H9 (cell line): ENCODE measurements around the gene MYADM. TPM values are rescaled to one million over a fixed set of nuclear protein-coding genes. Genes with fewer than 3 reads are reported as not detected.

Experiments
- DNase-seq: peaks from one replicate; pipeline ENCODE4 v3.0.0-alpha.2; 2017
- H2AFZ ChIP-seq: one replicate; pipeline ENCODE4 v1.6.1; 2013; ENCODE audit warnings: mild to moderate bottlenecking, low read length, control low read depth, moderate library complexity
- H2AK5ac ChIP-seq: 2 replicates; pipeline ENCODE4 v1.6.1; 2013; ENCODE audit warnings: low read length, control low read depth, mixed read lengths; ENCODE audit not compliant: insufficient read length
- H2BK120ac ChIP-seq: one replicate; pipeline ENCODE4 v1.6.1; 2013; ENCODE audit warnings: low read depth, mild to moderate bottlenecking, low read length, control low read depth, inconsistent platforms; ENCODE audit not compliant: poor library complexity, severe bottlenecking
- H2BK12ac ChIP-seq: 2 replicates; pipeline ENCODE4 v1.6.1; 2013; ENCODE audit warnings: low read length, control low read depth, mixed read lengths, low read depth; ENCODE audit not compliant: insufficient read length
- H2BK15ac ChIP-seq: 2 replicates; pipeline ENCODE4 v1.6.1; 2013; ENCODE audit warnings: low read depth, low read length, control low read depth
- H2BK20ac ChIP-seq: one replicate; pipeline ENCODE4 v1.6.1; 2013; ENCODE audit warnings: low read depth, mild to moderate bottlenecking, low read length, control low read depth, inconsistent platforms; ENCODE audit not compliant: poor library complexity, severe bottlenecking
- H2BK5ac ChIP-seq: 2 replicates; pipeline ENCODE4 v1.6.1; 2013; ENCODE audit warnings: low read length, control low read depth, mixed read lengths; ENCODE audit not compliant: insufficient read length
- H3K14ac ChIP-seq: 2 replicates; pipeline ENCODE4 v1.6.1; 2013; ENCODE audit warnings: low read length, control low read depth; ENCODE audit not compliant: insufficient read depth
- H3K18ac ChIP-seq: 2 replicates; pipeline ENCODE4 v1.6.1; 2013; ENCODE audit warnings: low read depth, mild to moderate bottlenecking, mixed read lengths, low read length, control low read depth; ENCODE audit not compliant: insufficient read length
- H3K23ac ChIP-seq: 2 replicates; pipeline ENCODE4 v1.6.1; 2013; ENCODE audit warnings: low read length, control low read depth, mixed read lengths, low read depth; ENCODE audit not compliant: insufficient read length
- H3K23me2 ChIP-seq: 2 replicates; pipeline ENCODE4 v1.6.1; 2013; ENCODE audit warnings: low read depth, mild to moderate bottlenecking, mixed read lengths, low read length, control low read depth; ENCODE audit not compliant: insufficient read length, poor library complexity, severe bottlenecking
- H3K27ac ChIP-seq: 2 replicates; pipeline ENCODE4 v1.5.1; 2013; ENCODE audit warnings: low read length, control low read depth, mixed read lengths, low read depth; ENCODE audit not compliant: insufficient read length
- H3K27me3 ChIP-seq: 2 replicates; pipeline ENCODE4 v1.6.1; 2013; ENCODE audit warnings: low read length, control low read depth, inconsistent platforms; ENCODE audit not compliant: insufficient read depth
- H3K4ac ChIP-seq: 2 replicates; pipeline ENCODE4 v1.6.1; 2013; ENCODE audit warnings: low read depth, mild to moderate bottlenecking, control low read depth, inconsistent platforms, low read length, moderate library complexity
- H3K4me1 ChIP-seq: 2 replicates; pipeline ENCODE4 v1.6.1; 2013; ENCODE audit warnings: low read length, control low read depth, inconsistent platforms; ENCODE audit not compliant: insufficient read depth
- H3K4me2 ChIP-seq: 2 replicates; pipeline ENCODE4 v1.6.1; 2013; ENCODE audit warnings: low read length, control low read depth, mixed read lengths; ENCODE audit not compliant: insufficient read length, insufficient read depth
- H3K56ac ChIP-seq: 2 replicates; pipeline ENCODE4 v1.6.1; 2013; ENCODE audit warnings: low read depth, mild to moderate bottlenecking, mixed read lengths, low read length, control low read depth; ENCODE audit not compliant: insufficient read length
- H3K79me1 ChIP-seq: 2 replicates; pipeline ENCODE4 v1.6.1; 2013; ENCODE audit warnings: low read depth, mild to moderate bottlenecking, moderate library complexity, low read length, control low read depth, inconsistent platforms; ENCODE audit not compliant: insufficient read depth, poor library complexity, severe bottlenecking
- H3K79me2 ChIP-seq: 2 replicates; pipeline ENCODE4 v1.6.1; 2013; ENCODE audit warnings: low read length, control low read depth, inconsistent platforms; ENCODE audit not compliant: insufficient read depth
- H3K9ac ChIP-seq: 2 replicates; pipeline ENCODE4 v1.6.1; 2013; ENCODE audit warnings: low read length, control low read depth, mixed read lengths; ENCODE audit not compliant: insufficient read length; ENCODE audit errors: extremely low read depth
- H3K9me3 ChIP-seq: one replicate; pipeline ENCODE4 v1.6.1; 2013; ENCODE audit warnings: low read depth, low read length, inconsistent platforms; ENCODE audit not compliant: control insufficient read depth
- H3T11ph ChIP-seq: one replicate; pipeline ENCODE4 v1.6.1; 2013; ENCODE audit warnings: mild to moderate bottlenecking, low read length, control low read depth, inconsistent platforms
- H4K20me1 ChIP-seq: one replicate; pipeline ENCODE4 v1.6.1; 2013; ENCODE audit not compliant: control insufficient read depth, insufficient read length, insufficient read depth
- H4K5ac ChIP-seq: 2 replicates; pipeline ENCODE4 v1.6.1; 2013; ENCODE audit warnings: low read depth, mild to moderate bottlenecking, mixed read lengths, low read length, control low read depth; ENCODE audit not compliant: insufficient read length
- H4K8ac ChIP-seq: replicated peaks from 2 replicates; pipeline ENCODE4 v1.6.1; 2013; ENCODE audit warnings: low read length, control low read depth, mixed read lengths, low read depth; ENCODE audit not compliant: insufficient read length
- H4K91ac ChIP-seq: 2 replicates; pipeline ENCODE4 v1.6.1; 2013; ENCODE audit warnings: low read depth, mild to moderate bottlenecking, moderate library complexity, mixed read lengths, low read length, control low read depth; ENCODE audit not compliant: insufficient read length
- H3K27ac Mint-ChIP-seq, 3 experiments: 2 replicates in 2 of 3; 3 replicates in 1 of 3; pipeline ENCODE4 v1.8.0; 2020 to 2021; ENCODE audit warnings: mixed read lengths in 3 of 3, mild to moderate bottlenecking in 1 of 3, moderate library complexity in 1 of 3
- H3K27me3 Mint-ChIP-seq: 2 replicates; pipeline ENCODE4 v1.8.0; 2021; ENCODE audit warnings: low read depth, mild to moderate bottlenecking, moderate library complexity, mixed read lengths
- H3K36me3 Mint-ChIP-seq, 3 experiments: 2 replicates in 2 of 3; 3 replicates in 1 of 3; pipeline ENCODE4 v1.8.0; 2020 to 2021; ENCODE audit warnings: low read depth in 3 of 3, mixed read lengths in 3 of 3; ENCODE audit not compliant: insufficient read depth in 1 of 3
- H3K4me1 Mint-ChIP-seq, 2 experiments: 2 replicates each; pipeline ENCODE4 v1.8.0; 2020; ENCODE audit warnings: mixed read lengths in 2 of 2
- H3K4me3 Mint-ChIP-seq, 2 experiments: 2 replicates in 1 of 2; 3 replicates in 1 of 2; pipeline ENCODE4 v1.8.0; 2020 to 2021; ENCODE audit warnings: mild to moderate bottlenecking in 2 of 2, mixed read lengths in 2 of 2, moderate library complexity in 1 of 2
- H3K9me3 Mint-ChIP-seq, 2 experiments: 2 replicates in 1 of 2; 3 replicates in 1 of 2; pipeline ENCODE4 v1.8.0; 2020; ENCODE audit warnings: mild to moderate bottlenecking in 2 of 2, mixed read lengths in 2 of 2, moderate library complexity in 1 of 2
- WGBS: extraction: QIAGEN DNeasy Blood & Tissue Kit; methylation state at CpG from one replicate; pipeline ENCODE4 v1.1.7; 2013; ENCODE audit warnings: missing lambda C conversion rate, low lambda C conversion rate, mixed read lengths; ENCODE audit not compliant: insufficient read length; ENCODE audit errors: extremely low coverage; 5-methylcytosine and 5-hydroxymethylcytosine counted together
- total RNA-seq: library from RNA; stranded (reverse); gene quantifications from 2 replicates; pipeline ENCODE4 v1.2.1, GENCODE V29; 2021
- TF ChIP-seq, protein P1 (sequence below): fragments of 200-600 bp; sonication (generic); conservative IDR thresholded peaks from 3 replicates; pipeline ENCODE4 v1.8.0; 2021; ENCODE audit warnings: antibody characterized with exemption, mild to moderate bottlenecking

MYADM gene
- total RNA-seq, 1 experiment from 2014 or later = 116 TPM

- TF ChIP-seq, protein P1, sequence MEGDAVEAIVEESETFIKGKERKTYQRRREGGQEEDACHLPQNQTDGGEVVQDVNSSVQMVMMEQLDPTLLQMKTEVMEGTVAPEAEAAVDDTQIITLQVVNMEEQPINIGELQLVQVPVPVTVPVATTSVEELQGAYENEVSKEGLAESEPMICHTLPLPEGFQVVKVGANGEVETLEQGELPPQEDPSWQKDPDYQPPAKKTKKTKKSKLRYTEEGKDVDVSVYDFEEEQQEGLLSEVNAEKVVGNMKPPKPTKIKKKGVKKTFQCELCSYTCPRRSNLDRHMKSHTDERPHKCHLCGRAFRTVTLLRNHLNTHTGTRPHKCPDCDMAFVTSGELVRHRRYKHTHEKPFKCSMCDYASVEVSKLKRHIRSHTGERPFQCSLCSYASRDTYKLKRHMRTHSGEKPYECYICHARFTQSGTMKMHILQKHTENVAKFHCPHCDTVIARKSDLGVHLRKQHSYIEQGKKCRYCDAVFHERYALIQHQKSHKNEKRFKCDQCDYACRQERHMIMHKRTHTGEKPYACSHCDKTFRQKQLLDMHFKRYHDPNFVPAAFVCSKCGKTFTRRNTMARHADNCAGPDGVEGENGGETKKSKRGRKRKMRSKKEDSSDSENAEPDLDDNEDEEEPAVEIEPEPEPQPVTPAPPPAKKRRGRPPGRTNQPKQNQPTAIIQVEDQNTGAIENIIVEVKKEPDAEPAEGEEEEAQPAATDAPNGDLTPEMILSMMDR = no peak
- Histone ChIP-seq H2BK120ac (no peak overlapping the region), H3K9me3 (no peaks in the 10 kb centered on the region), H3K18ac (no peak overlapping the region), H3K9ac (no peak overlapping the region), H2BK15ac (no peak overlapping the region), H3K14ac (no peak overlapping the region), H2AFZ (no peak overlapping the region), H3K79me1 (no peaks in the 10 kb centered on the region), H2AK5ac (no peak overlapping the region), H4K20me1 (no peaks in the 10 kb centered on the region), H4K5ac (no peak overlapping the region), H3K23me2 (peaks cover under 1% of the 10 kb centered on the region), H3K27ac (no peak overlapping the region), H3T11ph (no peak overlapping the region), H2BK5ac (no peak overlapping the region), H2BK12ac (no peak overlapping the region), H3K4ac (no peak overlapping the region), H3K4me2 (no peak overlapping the region), H3K56ac (no peak overlapping the region), H2BK20ac (no peak overlapping the region), H3K4me1 (0 out of 2 replicates have a peak, but pooled peaks cover 3% of the 10 kb centered on the region), H3K79me2 (no peaks in the 10 kb centered on the region), H3K23ac (no peak overlapping the region), H3K27me3 (no peaks in the 10 kb centered on the region), H4K8ac (no peak overlapping the region), H4K91ac (no peak overlapping the region)
- Mint-ChIP-seq H3K9me3 (no peaks in the 10 kb centered on the region), H3K27me3 (peaks cover 11% of the 10 kb centered on the region), H3K4me1 (peaks cover 35 to 55% of the 10 kb centered on the region in 2 experiments), H3K36me3 (peaks cover 2 to 4% (median 4%) of the 10 kb centered on the region in 3 experiments; a peak in 4 of 7 replicates), H3K27ac (peak overlapping the region in 1 of 3 experiments; percentile 71; a peak in 1 of 7 replicates), H3K4me3 (no peak overlapping the region)
- no CpG with 5 or more reads among the region's 8 CpGs for WGBS
- DNase-seq = peak; percentile 69
These were observed 25.3 kb downstream of the MYADM start for GRCh38 chr19:53892981-53893325.
